Skeletal muscle satellite cell (primary cell): ENCODE results near the gene SMIM29. TPM values are rescaled to one million over a fixed set of nuclear protein-coding genes. Genes with fewer than 3 reads are reported as not detected.

Experiments
- H3K27me3 ChIP-seq: 2 replicates; pipeline ENCODE4 v1.7.0; 2013; ENCODE audit warnings: low read length; ENCODE audit not compliant: control insufficient read depth, insufficient read depth
- H3K36me3 ChIP-seq: 2 replicates; pipeline ENCODE4 v1.7.0; 2013; ENCODE audit warnings: mild to moderate bottlenecking, control low read depth, low read length; ENCODE audit not compliant: insufficient read depth
- H3K4me1 ChIP-seq: 2 replicates; pipeline ENCODE4 v1.7.0; 2013; ENCODE audit warnings: low read length; ENCODE audit not compliant: control insufficient read depth, insufficient read depth
- H3K4me2 ChIP-seq: 2 replicates; pipeline ENCODE4 v1.7.0; 2013; ENCODE audit warnings: mild to moderate bottlenecking, low read length
- H3K4me3 ChIP-seq: 2 replicates; pipeline ENCODE4 v1.7.0; 2013; ENCODE audit warnings: low read length
- H3K9ac ChIP-seq: 2 replicates; pipeline ENCODE4 v1.7.0; 2013; ENCODE audit warnings: mild to moderate bottlenecking, low read depth, low read length, moderate library complexity
- H3K9me3 ChIP-seq: replicated peaks from 2 replicates; pipeline ENCODE4 v1.7.0; 2013; ENCODE audit warnings: mild to moderate bottlenecking, control low read depth, low read length
- small RNA-seq: library from RNA; depleted of rRNA; stranded (forward); fragments of <200 nt; gene quantifications from one replicate; pipeline ENCODE3, GENCODE V24; 2012

SMIM29 gene

DNA sequence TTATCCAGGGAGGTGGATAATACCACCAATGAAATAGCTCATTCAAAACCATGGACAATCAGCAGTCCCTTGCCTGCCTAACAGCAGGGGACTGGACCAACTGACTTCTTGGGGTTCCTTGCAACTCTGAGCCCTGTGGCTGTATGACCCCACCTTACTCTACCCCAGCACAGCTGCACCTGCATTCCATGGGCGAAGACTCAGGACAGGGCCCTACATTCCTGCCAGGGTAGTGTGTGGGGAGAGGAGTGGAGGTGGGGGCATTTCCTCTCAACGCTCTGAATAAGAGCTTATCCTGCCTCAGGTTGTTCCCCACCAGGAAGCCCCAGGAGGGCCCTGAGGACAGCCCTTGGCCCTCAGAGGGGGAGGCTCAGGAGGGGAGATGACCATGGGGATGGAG, 42.9 kb downstream of the SMIM29 start:
- no peaks in the 10 kb centered on the region for H3K27me3 ChIP-seq
- no peak overlapping the region for H3K4me2 ChIP-seq
- no peaks in the 10 kb centered on the region for H3K36me3 ChIP-seq
- no peak overlapping the region for H3K4me3 ChIP-seq
- H3K9me3 ChIP-seq: no peaks in the 10 kb centered on the region
- H3K9ac ChIP-seq: no peak overlapping the region
- H3K4me1 ChIP-seq: no peaks in the 10 kb centered on the region

DNA sequence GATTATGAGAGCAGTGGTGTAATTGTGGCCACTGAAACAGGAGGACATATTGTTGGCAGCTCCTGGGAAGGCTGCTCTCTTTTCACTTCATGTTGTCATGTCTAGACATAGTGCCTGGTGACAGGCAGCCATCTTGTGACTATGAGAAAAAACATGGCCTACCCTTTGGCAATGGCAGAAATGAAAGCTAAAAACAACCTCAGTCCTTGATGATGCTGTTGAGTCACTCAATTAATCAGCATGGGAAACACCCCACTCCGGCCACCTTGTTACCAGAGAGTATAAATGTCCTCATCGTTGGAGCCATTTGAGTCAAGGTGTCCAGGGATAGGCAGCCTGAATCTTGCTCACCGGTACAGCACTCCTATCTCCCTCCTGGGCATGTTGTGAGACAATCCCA, 43.3 kb downstream of the SMIM29 start:
- Histone ChIP-seq H3K4me1 (no peaks in the 10 kb centered on the region), H3K9ac (no peak overlapping the region), H3K4me3 (no peak overlapping the region), H3K9me3 (no peaks in the 10 kb centered on the region), H3K36me3 (no peaks in the 10 kb centered on the region), H3K27me3 (no peaks in the 10 kb centered on the region), H3K4me2 (no peak overlapping the region)

DNA sequence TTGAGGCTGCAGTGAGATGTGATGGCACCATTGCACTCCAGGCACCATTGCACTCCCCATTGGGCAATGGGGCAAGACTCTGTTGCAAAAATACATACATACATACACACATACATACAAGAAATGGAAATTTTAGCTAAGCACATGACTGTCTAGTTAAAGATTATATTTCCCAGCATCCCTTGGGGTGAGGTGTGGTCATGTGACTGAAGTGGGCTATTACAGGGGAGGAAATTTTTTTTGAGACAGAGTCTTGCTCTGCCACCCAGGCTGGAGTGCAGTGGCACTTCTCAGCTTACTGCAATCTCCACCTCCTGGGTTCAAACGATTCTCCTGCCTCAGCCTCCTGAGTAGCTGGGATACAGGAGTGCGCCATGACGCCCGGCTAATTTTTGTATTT, 44.1 kb downstream of the SMIM29 start:
- no peak overlapping the region for H3K4me3 ChIP-seq
- no peak overlapping the region for H3K9ac ChIP-seq
- no peaks in the 10 kb centered on the region for H3K4me1 ChIP-seq

DNA sequence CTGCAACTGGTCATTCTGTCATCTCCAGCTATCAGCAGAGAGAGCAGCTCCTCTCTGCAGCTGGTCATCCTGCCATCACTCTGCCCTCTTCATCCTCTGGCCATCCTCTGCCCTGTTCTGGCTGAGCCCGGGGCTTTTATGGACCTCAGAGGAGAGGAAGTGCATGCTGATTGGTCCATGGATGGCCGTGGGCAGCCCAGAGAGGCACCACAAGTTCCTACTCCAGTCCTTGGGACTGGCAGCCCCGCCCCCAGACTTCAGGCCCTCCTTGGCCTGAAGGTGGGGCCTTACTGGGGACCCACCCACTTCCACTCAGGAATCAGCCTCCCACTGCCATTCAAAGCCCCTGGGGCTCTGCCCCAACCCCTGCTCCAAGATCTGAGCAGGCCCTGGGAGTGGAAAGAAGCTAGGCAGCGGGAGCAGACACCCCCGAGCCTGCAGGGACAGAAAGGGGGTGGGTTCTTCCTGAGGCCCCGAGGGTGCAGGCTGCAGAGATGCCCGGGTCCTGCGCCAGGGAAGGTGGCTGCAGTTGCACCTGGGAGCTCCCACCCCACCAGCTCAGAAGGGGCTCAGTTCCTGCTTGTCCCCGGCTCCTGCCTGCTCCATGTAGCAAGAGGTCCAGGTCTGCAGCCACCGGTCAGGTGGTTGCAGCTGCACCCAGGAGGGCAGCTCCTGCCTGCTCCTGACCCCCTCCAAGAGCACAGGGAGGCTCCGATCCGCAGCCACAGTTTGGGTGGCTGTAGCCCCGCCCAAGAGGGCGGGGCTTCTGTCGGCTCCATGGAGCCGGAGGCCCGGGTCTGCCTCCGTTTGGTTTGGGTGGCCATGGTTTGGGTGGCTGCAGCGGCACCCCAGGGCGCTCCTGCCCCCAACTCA, 46.2 kb downstream of the SMIM29 start:
- H3K9ac ChIP-seq: no peak overlapping the region
- no peaks in the 10 kb centered on the region for H3K9me3 ChIP-seq
- H3K4me2 ChIP-seq: no peak overlapping the region
- no peaks in the 10 kb centered on the region for H3K27me3 ChIP-seq
- H3K4me1 ChIP-seq: no peaks in the 10 kb centered on the region
- no peak overlapping the region for H3K4me3 ChIP-seq
- H3K36me3 ChIP-seq: no peaks in the 10 kb centered on the region

More for the DNA sequence above, 44.1 kb downstream of the SMIM29 start:
- Histone ChIP-seq H3K9me3 (no peaks in the 10 kb centered on the region), H3K27me3 (no peaks in the 10 kb centered on the region), H3K36me3 (no peaks in the 10 kb centered on the region), H3K4me2 (no peak overlapping the region)

DNA sequence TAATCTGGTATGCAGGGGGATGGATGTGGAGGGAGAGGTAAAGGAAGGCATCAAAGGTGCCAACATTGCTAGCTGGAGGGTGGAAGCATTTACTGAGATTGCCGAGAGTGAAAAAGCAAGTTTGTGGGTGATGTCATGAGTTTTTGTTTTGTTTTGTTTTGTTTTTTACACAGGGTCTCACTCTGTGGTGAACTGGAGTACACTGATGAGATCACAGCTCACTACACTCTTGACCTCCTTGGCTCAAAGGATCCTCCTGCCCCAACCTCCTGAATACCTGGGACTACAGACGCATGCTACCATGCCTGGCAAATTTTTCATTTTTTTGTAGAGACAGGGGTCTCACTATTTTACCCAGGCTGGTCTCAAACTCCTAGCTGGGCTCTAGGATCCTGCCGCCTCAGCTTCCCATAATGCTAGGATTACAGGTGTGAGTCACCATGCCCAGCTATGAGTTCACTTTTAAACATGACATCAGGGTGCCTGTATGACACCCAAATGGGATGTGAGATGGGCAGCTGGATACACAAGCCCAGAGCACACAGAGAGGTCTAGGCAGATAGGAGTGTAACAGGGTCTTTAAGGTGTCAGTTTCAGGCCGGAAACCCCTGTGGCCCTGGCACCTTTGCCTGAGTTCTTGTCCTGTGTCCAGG, 47.2 kb downstream of the SMIM29 start:
- H3K4me2 ChIP-seq: no peak overlapping the region
- H3K36me3 ChIP-seq: no peaks in the 10 kb centered on the region
- H3K9ac ChIP-seq: no peak overlapping the region
- no peaks in the 10 kb centered on the region for H3K9me3 ChIP-seq
- no peaks in the 10 kb centered on the region for H3K27me3 ChIP-seq
- peaks cover 3% of the 10 kb centered on the region for H3K4me1 ChIP-seq
- no peak overlapping the region for H3K4me3 ChIP-seq

DNA sequence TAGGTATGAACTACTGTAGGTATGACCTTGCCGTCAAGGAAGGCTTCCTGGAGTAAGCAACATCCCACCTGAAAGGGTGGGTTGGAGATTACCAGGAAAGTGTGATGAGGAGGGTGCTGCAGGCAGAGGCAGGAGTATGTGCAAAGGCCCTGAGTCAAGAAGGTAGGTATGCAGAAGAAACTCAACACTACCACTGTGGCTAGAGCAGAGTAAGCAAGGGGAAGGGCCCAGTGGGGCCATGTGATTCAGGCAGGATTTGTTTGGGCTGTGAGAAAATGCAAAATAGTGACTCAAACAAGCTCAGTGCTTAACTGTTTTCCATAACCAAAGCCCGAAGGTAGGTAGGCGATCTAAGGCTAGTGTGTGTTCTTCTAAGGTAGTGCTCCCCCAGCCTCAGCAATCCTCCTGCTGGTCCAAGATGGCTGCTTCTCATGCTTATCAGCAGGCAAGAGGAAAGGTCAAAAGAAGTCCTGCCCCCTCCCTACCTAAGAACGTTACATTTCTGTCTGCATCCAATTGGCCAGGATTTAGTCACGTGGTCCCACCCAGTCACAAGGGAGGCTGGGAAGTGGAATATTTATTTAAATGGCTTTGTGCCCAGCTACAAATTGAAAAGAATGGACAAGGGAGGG, 48.4 kb downstream of the SMIM29 start:
- Histone ChIP-seq H3K36me3 (no peaks in the 10 kb centered on the region), H3K9ac (no peak overlapping the region), H3K9me3 (no peaks in the 10 kb centered on the region), H3K27me3 (peaks cover 6% of the 10 kb centered on the region), H3K4me2 (no peak overlapping the region), H3K4me1 (peaks cover 10% of the 10 kb centered on the region), H3K4me3 (no peak overlapping the region)

DNA sequence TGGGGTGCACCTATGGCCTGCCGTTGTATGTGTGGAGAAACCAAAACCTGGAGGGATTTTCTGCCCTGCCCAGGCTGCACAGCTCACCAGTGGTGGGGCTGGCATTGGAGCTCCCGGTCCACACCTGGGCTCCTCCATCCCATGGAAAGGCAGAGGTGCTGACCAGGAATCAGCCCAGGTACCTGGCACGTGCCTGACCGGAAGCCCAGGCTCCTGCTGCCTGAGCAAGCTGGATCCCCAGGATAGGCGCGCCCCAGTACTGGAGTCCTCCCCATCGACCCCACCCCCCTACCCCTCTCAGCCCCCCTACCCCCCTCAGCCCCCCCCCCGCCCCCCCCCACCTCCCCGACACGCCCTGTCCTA, 52.0 kb downstream of the SMIM29 start:
- H3K4me2 ChIP-seq: peak overlapping the region; percentile 100
- H3K4me3 ChIP-seq: peak overlapping the region; percentile 77
- peak overlapping the region; percentile 56 for H3K9ac ChIP-seq
- peaks cover 6% of the 10 kb centered on the region for H3K27me3 ChIP-seq
- peaks cover 10% of the 10 kb centered on the region for H3K4me1 ChIP-seq
- no peaks in the 10 kb centered on the region for H3K36me3 ChIP-seq
- H3K9me3 ChIP-seq: no peaks in the 10 kb centered on the region

Small RNA genes within 50 kb of the gene (small RNA-seq; reads per million reads assigned to genes)
- gene MIR6835: not detected
